GM19023 (cell line): ENCODE data around the gene TTC23.

Experiments
- ATAC-seq: cut with Tn5 transposase; IDR thresholded peaks from one replicate; pipeline ENCODE4 v1.9.1; 2021; ENCODE audit warnings: mild to moderate bottlenecking, moderate library complexity; ENCODE audit not compliant: unreplicated experiment

The TTC23 gene, protein sequence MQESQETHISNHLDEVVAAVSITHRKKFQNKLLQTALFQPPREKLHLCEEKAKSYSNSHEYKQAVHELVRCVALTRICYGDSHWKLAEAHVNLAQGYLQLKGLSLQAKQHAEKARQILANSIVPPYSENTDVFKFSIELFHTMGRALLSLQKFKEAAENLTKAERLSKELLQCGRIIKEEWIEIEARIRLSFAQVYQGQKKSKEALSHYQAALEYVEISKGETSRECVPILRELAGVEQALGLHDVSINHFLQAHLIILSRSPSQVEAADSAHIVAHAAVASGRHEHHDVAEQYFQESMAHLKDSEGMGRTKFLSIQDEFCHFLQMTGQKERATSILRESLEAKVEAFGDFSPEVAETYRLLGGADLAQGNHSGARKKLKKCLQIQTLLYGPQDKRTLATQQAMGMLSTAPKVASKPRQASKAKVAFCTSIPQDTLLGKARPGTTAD

GRCh38 chr15:99249270-99249841, at the start of gene TTC23:
TSS of gene TTC23 (minus strand) at chr15:99249581. CDS start at chr15:99228712, 20,869 bp downstream.
- ATAC-seq: no peak

GRCh38 chr15:99296386-99296785, 47.0 kb upstream of the TTC23 start:
- no peak for ATAC-seq

- ATAC-seq: no peak
Measured at GRCh38 chr15:99295840-99296239, 46.5 kb upstream of the TTC23 start.

DNA sequence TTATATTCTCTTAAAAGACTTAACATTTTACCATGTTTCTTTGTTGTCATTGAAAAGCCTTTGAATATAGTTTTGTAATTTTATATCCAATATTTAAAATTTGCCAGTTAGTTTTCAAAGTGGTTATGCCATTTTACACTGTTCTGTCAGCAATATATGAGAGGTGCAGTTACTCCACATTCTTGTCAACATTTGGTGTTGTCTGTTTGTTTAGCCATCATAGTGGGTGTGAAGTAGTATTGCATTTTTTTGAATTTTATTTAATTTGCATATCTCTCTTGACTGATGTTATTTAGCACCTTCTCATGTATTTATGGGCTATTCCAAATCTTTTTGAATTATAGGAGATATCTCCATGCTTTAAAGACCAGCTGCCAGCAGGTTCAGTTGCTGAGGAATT, 42.3 kb upstream of the TTC23 start:
- ATAC-seq: no peak

- ATAC-seq: no peak
Measured at GRCh38 chr15:99283717-99284116, 34.3 kb upstream of the TTC23 start.

- no peak for ATAC-seq
Measured at GRCh38 chr15:99282586-99282985, 33.2 kb upstream of the TTC23 start.

GRCh38 chr15:99282121-99282520, 32.7 kb upstream of the TTC23 start:
- no peak for ATAC-seq

DNA sequence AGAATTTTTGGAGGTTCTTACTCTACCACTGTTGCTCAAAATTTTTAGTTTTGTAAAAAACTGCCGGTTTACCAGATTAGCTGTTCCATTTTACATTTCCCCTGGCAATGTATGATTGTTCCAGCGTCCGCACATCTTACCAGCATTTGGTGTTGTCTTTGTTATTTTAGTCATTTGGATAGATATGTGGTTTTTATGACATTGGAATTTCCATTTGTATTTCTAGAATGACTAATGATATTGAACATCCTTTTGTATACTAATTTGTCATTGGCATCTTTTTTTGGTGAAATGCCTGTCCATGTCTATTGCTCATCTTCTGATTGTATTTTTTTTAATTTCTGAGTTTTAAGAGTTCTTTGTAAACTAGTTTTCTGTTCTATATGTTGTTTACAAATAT, 30.4 kb upstream of the TTC23 start:
- no peak for ATAC-seq

- ATAC-seq: no peak
Measured at GRCh38 chr15:99279290-99279689, 29.9 kb upstream of the TTC23 start.

- ATAC-seq: no peak
Measured at GRCh38 chr15:99275525-99276128, 26.2 kb upstream of the TTC23 start.

DNA sequence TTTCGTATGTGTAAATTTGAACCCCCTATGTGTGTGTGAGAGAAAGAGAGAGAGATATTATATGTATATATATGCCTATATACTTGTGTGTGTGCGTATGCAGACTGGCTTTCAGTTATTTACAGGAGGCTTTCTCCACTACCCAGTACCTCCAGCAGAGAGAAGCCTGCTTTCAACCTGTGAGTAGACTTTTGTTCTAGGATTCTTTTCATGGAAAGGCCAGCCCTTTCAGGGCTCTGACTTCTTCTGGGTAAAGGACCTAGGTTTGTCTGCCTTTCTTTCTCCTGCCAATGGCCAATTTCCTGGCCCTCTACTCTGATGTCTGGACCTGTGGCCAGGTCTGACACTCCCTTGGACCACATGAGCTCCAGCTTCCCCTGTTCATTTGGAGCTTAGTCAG, 25.7 kb upstream of the TTC23 start:
- ATAC-seq: no peak

DNA sequence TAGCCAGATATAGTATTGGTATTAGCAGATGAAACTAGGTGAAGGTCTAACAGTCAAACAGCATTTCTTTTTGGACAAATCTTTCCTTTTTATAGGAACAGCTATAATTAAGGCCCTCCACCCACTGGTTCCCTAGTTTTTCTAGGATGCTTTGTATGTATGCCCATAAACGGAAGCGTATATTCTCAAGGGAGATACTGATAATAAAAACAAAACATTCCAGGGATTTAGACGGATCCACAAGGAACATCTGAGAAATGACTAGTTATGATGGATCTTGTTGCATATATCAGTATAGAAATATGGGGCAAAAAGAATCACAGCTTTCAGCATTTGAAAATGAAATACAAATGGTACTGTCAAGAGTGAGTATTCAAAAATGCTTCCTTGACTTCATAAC, 24.4 kb upstream of the TTC23 start:
- no peak for ATAC-seq

GRCh38 chr15:99268431-99268830, 19.1 kb upstream of the TTC23 start:
- no peak for ATAC-seq

- ATAC-seq: no peak
Measured at GRCh38 chr15:99267957-99268356, 18.6 kb upstream of the TTC23 start.

DNA sequence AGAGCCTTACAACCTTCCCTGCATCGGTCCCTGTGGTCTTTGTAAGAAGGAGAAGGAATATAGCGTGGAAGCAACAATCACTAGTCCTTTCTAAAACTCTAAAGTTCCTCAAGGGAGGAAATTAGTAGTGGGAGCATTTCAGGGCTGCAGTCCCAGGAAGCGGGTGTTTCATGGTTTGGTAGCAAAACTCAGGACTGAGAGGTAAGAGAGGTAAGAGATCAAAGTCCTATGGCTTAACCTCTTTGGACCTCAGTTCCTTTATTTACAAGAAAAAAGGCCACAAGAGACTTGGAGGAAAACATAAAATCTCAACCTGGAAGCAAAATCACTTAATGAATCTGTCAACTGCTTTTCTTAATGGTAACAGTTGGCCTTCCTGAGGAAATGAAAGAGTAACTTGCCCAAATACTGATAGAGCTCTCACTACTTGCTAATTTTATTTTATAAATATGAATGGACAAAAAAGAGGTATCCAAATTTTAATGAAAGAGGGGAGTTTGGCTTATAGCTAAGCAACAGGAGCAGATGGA, 16.2 kb upstream of the TTC23 start:
- no peak for ATAC-seq

DNA sequence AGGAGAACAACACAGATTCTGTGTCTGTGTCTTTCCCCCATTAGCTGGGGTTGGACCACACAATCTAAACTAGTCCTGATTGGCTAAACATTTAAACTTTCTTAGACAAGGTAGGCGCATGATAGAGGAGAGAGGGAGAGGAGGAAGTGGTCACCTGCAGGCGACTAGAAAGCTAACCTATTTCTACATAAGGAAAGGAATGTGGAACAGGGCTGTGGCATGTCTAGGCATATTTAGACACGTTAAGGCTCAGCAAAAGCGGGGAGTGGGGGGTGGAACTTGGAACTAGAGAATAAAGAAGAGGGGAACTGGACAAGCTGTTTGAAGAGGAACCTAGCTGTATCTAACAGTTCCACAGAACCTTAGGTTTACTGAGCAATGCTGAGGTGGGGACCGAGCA, 14.7 kb upstream of the TTC23 start:
- ATAC-seq: no peak

DNA sequence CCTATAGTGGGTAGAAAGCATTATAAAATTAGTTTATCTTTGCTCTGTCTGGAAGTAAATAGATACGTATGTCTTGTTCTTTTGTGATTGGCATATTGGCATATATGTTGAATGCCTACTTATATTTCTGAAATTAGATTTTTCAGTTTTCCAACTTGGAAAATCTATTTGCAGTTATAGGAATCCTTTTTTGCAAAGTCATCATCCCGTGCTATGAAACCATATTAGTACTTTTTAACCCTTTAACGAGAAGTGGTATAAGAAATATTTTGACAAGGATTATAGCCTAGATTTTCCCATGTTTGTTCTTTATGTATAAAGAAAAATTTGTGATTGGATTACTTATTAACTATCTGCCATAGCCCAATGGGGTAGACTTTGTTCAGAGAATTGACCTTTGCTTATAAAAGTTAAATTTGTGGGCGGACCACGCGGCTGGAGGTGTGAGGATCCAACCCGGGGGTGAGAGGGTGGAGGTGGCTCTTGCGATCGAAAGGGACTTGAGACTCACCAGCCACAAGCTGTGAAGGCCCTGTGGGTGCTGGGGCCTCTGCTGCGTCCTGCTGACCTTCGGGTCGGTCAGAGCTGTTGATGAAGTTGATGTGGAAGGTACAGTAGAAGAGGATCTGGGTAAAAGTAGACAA, 7.8 kb upstream of the TTC23 start:
- no peak for ATAC-seq

DNA sequence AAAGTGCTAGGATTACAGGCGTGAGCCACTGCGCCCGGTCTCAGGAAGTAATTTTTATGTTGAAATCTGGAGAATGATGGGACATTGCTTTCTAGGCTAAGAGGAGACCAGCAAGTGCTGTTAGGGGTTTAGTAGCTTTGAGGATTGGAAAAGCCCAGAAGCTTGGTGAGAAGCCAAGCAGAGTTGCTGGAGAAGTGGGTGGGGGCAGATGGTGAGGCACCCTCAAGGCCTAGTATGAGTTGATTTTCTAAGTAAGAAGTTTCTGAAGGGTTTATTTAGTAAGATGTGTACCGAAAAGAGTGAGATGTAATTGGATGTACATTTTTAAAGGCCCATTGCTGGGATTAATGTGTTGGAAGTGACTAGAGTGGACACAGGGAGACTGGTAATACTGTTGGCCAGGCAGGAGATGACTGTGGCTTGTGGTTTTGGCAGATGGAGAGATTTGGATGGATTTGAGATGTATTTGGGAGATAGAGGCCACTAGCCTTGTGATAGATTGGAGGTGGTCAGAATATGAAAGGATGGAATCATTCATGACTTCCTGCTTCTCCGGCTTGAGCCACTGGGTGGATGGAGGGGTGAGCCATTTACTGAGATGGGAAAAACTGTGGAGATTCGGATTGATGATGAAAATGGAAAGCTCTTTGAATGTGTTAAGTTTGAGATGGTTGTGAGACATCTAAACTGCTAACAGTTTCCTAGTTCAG, 4.2 kb upstream of the TTC23 start:
- no peak for ATAC-seq

DNA sequence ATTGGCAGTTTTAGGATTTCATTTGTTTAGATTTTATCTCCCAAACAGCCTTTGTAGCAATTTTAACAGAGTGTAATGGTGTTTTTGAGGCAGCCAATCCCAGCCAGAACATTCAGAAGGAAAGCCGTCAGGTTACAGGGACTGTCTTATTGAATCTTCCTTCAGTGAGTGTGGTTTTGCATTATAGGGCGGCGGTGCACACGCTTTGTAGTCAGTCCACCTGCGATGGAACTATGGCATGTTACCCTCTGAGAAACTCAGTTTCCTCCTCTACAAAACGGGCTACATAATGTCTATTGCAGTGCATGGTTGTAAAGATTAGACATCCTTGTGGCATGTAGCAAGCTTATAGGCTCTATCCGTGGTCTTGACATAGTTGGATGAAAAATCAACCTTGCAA, 2.9 kb upstream of the TTC23 start:
- no peak for ATAC-seq

GRCh38 chr15:99250857-99251841, 1.8 kb upstream of the TTC23 start, which contains the start of gene LRRC28:
TSS of gene LRRC28 (plus strand) at chr15:99251481. CDS start at chr15:99255958, 4,477 bp downstream.
- peak; percentile 95 for ATAC-seq
